ENCODE data around the gene IL25. TPM values are rescaled to one million over a fixed set of nuclear protein-coding genes. Genes with fewer than 3 reads are reported as not detected.

IL25 gene
- total and polyA plus RNA-seq, 2 of the 4 experiments (the other 2 are of a cell fraction) = not detected

DNA sequence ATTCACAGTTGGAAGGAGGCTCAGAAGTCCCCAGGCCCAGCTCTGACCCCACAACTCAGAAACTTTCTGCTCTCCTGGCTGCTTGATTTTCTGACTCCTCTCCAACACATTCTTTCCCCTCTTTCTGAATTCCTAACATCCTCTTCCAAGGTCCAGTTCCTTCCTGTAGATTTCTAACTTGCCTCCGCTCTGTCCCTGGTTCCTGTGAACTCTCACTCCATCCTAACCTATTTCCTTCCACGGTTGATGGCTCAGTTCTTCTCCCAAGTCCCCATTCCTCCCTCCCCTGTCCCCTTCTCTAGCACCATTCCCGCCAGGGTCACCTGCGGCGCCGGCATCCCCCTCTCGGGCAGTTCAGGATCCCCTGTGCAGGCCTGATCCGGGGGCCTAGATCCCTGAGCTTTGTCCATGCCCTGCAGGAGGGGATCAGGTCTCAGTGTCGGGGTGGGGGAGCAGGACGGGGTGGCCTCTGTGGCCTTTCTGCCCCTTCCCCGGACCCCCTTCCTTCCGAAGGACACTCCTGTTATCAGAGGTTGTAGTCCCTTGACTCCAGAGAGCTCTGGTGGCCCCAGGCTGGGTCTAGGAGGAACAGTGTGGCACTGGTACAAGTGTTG, 13.9 kb upstream of the IL25 start:
- Histone ChIP-seq H2BK20ac (ENCODE audit: low read depth, low read length) (no peak overlapping the region), H3K9me3 (ENCODE audit: control insufficient read depth, insufficient read depth, low read length) (no peaks in the 10 kb centered on the region), H3K4ac (ENCODE audit: low read depth, low read length) (no peak overlapping the region), H3K79me1 (ENCODE audit: low read depth in 1 of 2, low read length in 2 of 2) (peaks cover 4 to 25% of the 10 kb centered on the region in 2 experiments; a peak in 2 of 4 replicates), H3K27ac (ENCODE audit: insufficient read depth, low read length) (no peak overlapping the region), H3K56ac (ENCODE audit: extremely low read depth, insufficient read depth, low read length) (no peak overlapping the region), H3K4me1 (ENCODE audit: control insufficient read depth, insufficient read depth, low read length) (peaks cover 2% of the 10 kb centered on the region), H3K23ac (ENCODE audit: low read depth, low read length) (no peak overlapping the region), H2AK5ac (ENCODE audit: low read depth, low read length) (no peak overlapping the region), H3K4me2 (ENCODE audit: low read depth, low read length) (no peak overlapping the region), H3K9me1 (ENCODE audit: insufficient read depth, low read length) (peaks cover 6% of the 10 kb centered on the region; the same call in 1 of the 2 replicates), H4K5ac (ENCODE audit: low read depth, low read length) (no peak overlapping the region), H2AFZ (replicated peaks; ENCODE audit: low read length, poor library complexity) (no peak overlapping the region), H2BK15ac (ENCODE audit: low read depth, low read length) (no peak overlapping the region), H4K8ac (ENCODE audit: low read depth in 2 of 2, low read length in 2 of 2) (no peak overlapping the region), H3K4me3 (ENCODE audit: insufficient read depth, low read depth, low read length) (no peak overlapping the region), H2AK9ac (replicated peaks; ENCODE audit: low read depth, low read length, poor library complexity) (peak overlapping the region; percentile 68), H3K27me3 (ENCODE audit: control insufficient read depth, insufficient read depth, low read length) (no peaks in the 10 kb centered on the region), H4K20me1 (ENCODE audit: insufficient read depth, low read length) (peaks cover 12% of the 10 kb centered on the region; the same call in 1 of the 2 replicates), H3K14ac (replicated peaks; ENCODE audit: low read depth, low read length) (no peak overlapping the region), H4K91ac (ENCODE audit: insufficient read depth, low read depth, low read length) (no peak overlapping the region), H3K18ac (ENCODE audit: low read depth, low read length) (no peak overlapping the region), H2BK120ac (ENCODE audit: low read depth, low read length) (no peak overlapping the region), H2BK5ac (ENCODE audit: low read depth, low read length, poor library complexity, severe bottlenecking) (no peak overlapping the region), H3K9ac (ENCODE audit: low read depth, low read length) (no peak overlapping the region), H3K36me3 (ENCODE audit: control insufficient read depth, insufficient read depth, low read length) (peaks cover 36% of the 10 kb centered on the region)
- ChIA-PET CTCF (interaction anchor here (0.8 kb wide), 1 partner anchor 11 kb away, joined by 3 read pairs; no protein-coding TSS in a partner anchor), POLR2A (ENCODE audit: unreplicated experiment) (no interaction called here)
- DNase-seq (no peak), ATAC-seq (ENCODE audit: low read depth) (no peak)
- in situ Hi-C loops (cut with MboI; ENCODE audit: low sequenced_read_pairs) = no loop called here
- BruUV-seq (replicated peaks) = no TSS peak
- intact Hi-C loops (cut with micrococcal nuclease) = no loop called here
- dilution Hi-C loops (cut with HindIII; ENCODE audit: low sequenced_read_pairs, unreplicated experiment) = no loop called here
- TF ChIP-seq CHD1 (IDR thresholded peaks at IDR 0.05; ENCODE audit: low read depth, low read length) (no peak), BHLHE40 (IDR thresholded peaks at IDR 0.05; ENCODE audit: low read depth, low read length) (no peak), SMC3 (IDR thresholded peaks at IDR 0.05; ENCODE audit: low read depth, low read length) (no peak), RCOR1 (IDR thresholded peaks at IDR 0.05; ENCODE audit: insufficient replicate concordance, low read length) (no peak), MAFK (IDR thresholded peaks at IDR 0.05; ENCODE audit: low read depth, low read length) (no peak), MXI1 (IDR thresholded peaks at IDR 0.05; ENCODE audit: borderline replicate concordance, low read depth, low read length) (no peak), FOS (IDR thresholded peaks at IDR 0.05; ENCODE audit: low read depth, low read length) (no peak), CEBPB (IDR thresholded peaks at IDR 0.05; ENCODE audit: low read depth, low read length) (no peak), RFX5 (IDR thresholded peaks at IDR 0.05; ENCODE audit: low read depth, low read length) (no peak), RAD21 (IDR thresholded peaks at IDR 0.05; ENCODE audit: low read length) (no peak), POLR2A (IDR thresholded peaks at IDR 0.05; ENCODE audit: low read depth, low read length) (no peak)
- TF ChIP-seq, protein P1, sequence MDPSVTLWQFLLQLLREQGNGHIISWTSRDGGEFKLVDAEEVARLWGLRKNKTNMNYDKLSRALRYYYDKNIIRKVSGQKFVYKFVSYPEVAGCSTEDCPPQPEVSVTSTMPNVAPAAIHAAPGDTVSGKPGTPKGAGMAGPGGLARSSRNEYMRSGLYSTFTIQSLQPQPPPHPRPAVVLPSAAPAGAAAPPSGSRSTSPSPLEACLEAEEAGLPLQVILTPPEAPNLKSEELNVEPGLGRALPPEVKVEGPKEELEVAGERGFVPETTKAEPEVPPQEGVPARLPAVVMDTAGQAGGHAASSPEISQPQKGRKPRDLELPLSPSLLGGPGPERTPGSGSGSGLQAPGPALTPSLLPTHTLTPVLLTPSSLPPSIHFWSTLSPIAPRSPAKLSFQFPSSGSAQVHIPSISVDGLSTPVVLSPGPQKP (IDR thresholded peaks at IDR 0.05; ENCODE audit: borderline replicate concordance, low read depth, low read length) = no peak
- 89% methylated on average over 4 of the region's 12 CpGs; no CpG with 5 or more reads in 1 of the 2 experiments for WGBS, 2 experiments (ENCODE audit: extremely low coverage in 2 of 2, insufficient read length in 1 of 2)
